Measurements from ENCODE around the gene SHC2. TPM values are rescaled to one million over a fixed set of nuclear protein-coding genes. Genes with fewer than 3 reads are reported as not detected.
A peak's percentile ranks its signal among the peaks of the same experiment; 100 is the strongest.

Gene SHC2
- total and polyA plus RNA-seq, 2 of the 8 experiments (the other 6 are each of a cell fraction or from before 2014, with no cell fraction given), result 4.4 to 7.3 TPM

DNA sequence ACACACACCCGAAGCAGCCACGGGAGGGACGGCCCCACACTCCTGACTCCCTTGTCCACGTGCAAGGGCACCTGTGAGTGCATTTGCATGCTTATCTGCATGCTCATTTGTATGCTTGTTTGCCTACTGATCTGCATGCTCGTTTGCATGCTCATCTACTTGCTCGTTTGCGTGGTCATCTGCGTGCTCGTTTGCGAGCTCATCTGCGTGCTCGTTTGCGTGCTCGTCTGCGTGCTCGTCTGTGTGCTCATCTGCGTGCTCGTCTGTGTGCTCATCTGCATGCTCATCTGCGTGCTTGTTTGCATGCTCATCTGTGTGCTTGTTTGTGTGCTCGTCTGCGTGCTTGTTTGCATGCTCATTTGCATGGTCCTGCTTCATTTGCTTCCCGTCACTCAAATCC lies 23.8 kb downstream of the SHC2 start:
- H3K36me3 ChIP-seq (ENCODE audit: control insufficient read depth in 2 of 4, insufficient read depth in 4 of 4, low read length in 3 of 4), result peaks cover 0 to 5% (median 2%) of the 10 kb centered on the region in 4 experiments; a peak in 3 of 8 replicates
- CTCF ChIA-PET (ENCODE audit: partially characterized antibody), result interaction anchor here (1.6 kb wide), 2 partner anchors 17 to 53 kb away, joined by 4 read pairs; no protein-coding TSS in a partner anchor
- H3K14ac ChIP-seq (ENCODE audit: insufficient read length), result no peak overlapping the region
- DNase-seq (ENCODE audit: low read depth in 1 of 2, low spot score in 2 of 2), result no peak
- peak overlapping the region; percentile 39; the same call in 1 of the 2 replicates for H2BK12ac ChIP-seq (ENCODE audit: low read depth, low read length)
- no peak for FAIRE-seq
- POLR2A ChIA-PET (ENCODE audit: partially characterized antibody), result no interaction called here
- WGBS, 2 experiments (ENCODE audit: extremely low coverage in 1 of 2, insufficient coverage in 1 of 2, insufficient read length in 1 of 2, insufficient replicate concordance in 2 of 2, low coverage in 1 of 2, low lambda C conversion rate in 2 of 2, missing lambda C conversion rate in 1 of 2), result 92% methylated on average over 22 of the region's 22 CpGs; no CpG with 5 or more reads in 1 of the 2 experiments
- H3K4me2 ChIP-seq (ENCODE audit: insufficient read depth in 1 of 2, low read depth in 2 of 2, low read length in 2 of 2), result no peak overlapping the region
- H3K27ac ChIP-seq (ENCODE audit: low read depth, low read length), result no peak overlapping the region
- H3K18ac ChIP-seq (ENCODE audit: extremely low read depth, low read length), result no peak overlapping the region
- H3K9ac ChIP-seq (replicated peaks in 1 of 4; ENCODE audit: extremely low read depth in 1 of 4, low read depth in 3 of 4, low read length in 3 of 4), result no peak overlapping the region
- H3K79me1 ChIP-seq (ENCODE audit: low read depth, low read length), result no peaks in the 10 kb centered on the region
- H2AK5ac ChIP-seq (ENCODE audit: low read depth, low read length), result 0 out of 2 replicates have a peak overlapping the region, but pooled peaks have one; percentile 70
- no peak overlapping the region for H2BK120ac ChIP-seq (replicated peaks; ENCODE audit: low read depth, low read length)
- no peak overlapping the region for H3K23ac ChIP-seq (ENCODE audit: insufficient read length)
- H3K23me2 ChIP-seq (ENCODE audit: low read depth, low read length), result peaks cover 2% of the 10 kb centered on the region; the same call in 1 of the 2 replicates
- H3K9me3 ChIP-seq (ENCODE audit: insufficient read depth in 2 of 2, low read depth in 1 of 2, low read length in 1 of 2), result peaks cover 0 to 4% of the 10 kb centered on the region in 2 experiments; a peak in 1 of 4 replicates
- H3K4me3 ChIP-seq (ENCODE audit: extremely low read depth in 1 of 4, insufficient read depth in 2 of 4, low read depth in 3 of 4, low read length in 4 of 4), result no peak overlapping the region
- no peaks in the 10 kb centered on the region for H3K27me3 ChIP-seq (replicated peaks in 1 of 4; ENCODE audit: control insufficient read depth in 3 of 4, extremely low read depth in 1 of 4, insufficient read depth in 3 of 4, low read length in 3 of 4)
- H3K4ac ChIP-seq (replicated peaks; ENCODE audit: insufficient read length, low read depth, low read length), result peak overlapping the region; percentile 74
- no peaks in the 10 kb centered on the region for H3K79me2 ChIP-seq (ENCODE audit: control insufficient read depth in 1 of 2, insufficient read depth in 2 of 2, low read length in 2 of 2)
- H4K91ac ChIP-seq (replicated peaks; ENCODE audit: insufficient read length, low read length), result no peak overlapping the region
- peak overlapping the region; percentile 83; the same call in 1 of the 2 replicates for H2BK5ac ChIP-seq (ENCODE audit: low read depth, low read length)
- H4K5ac ChIP-seq (ENCODE audit: insufficient read length, low read depth, low read length), result no peak overlapping the region
- TF ChIP-seq NRF1 (IDR thresholded peaks at IDR 0.05; ENCODE audit: low read depth, low read length) (no peak), TBP (IDR thresholded peaks at IDR 0.05; ENCODE audit: low read depth, low read length) (no peak), CHD1 (IDR thresholded peaks at IDR 0.05; ENCODE audit: low read depth, low read length) (no peak), EZH2 (IDR thresholded peaks at IDR 0.05; ENCODE audit: low read depth, low read length, severe bottlenecking) (no peak), KDM5A (IDR thresholded peaks at IDR 0.05; ENCODE audit: low read length) (no peak), SUZ12 (IDR thresholded peaks at IDR 0.05; ENCODE audit: low read length) (no peak), YY1 (IDR thresholded peaks at IDR 0.05; ENCODE audit: low read depth, low read length) (no peak)
- no peak overlapping the region for H2AFZ ChIP-seq (ENCODE audit: low read length)
- peaks cover 0 to 11% (median 2%) of the 10 kb centered on the region in 4 experiments; a peak in 3 of 7 replicates for H3K4me1 ChIP-seq (replicated peaks in 1 of 4; ENCODE audit: control insufficient read depth in 3 of 4, insufficient read depth in 4 of 4, low read length in 3 of 4)
- H4K8ac ChIP-seq (ENCODE audit: extremely low read depth, insufficient read depth, low read length), result no peak overlapping the region
- no peak overlapping the region for H3K56ac ChIP-seq (replicated peaks; ENCODE audit: insufficient read length, low read depth, low read length)
- H2BK15ac ChIP-seq (ENCODE audit: low read length), result peak overlapping the region; percentile 24
- H2BK20ac ChIP-seq (ENCODE audit: low read length), result no peak overlapping the region
- peaks cover 0 to 2% of the 10 kb centered on the region in 2 experiments for H4K20me1 ChIP-seq (replicated peaks in 1 of 2; ENCODE audit: control insufficient read depth in 1 of 2, insufficient read depth in 2 of 2, low read length in 2 of 2)

All from H1 (cell line).